BJ (cell line): ENCODE measurements around the gene INTS12. TPM values are rescaled to one million over a fixed set of nuclear protein-coding genes. Genes with fewer than 3 reads are reported as not detected.

Experiments
- CTCF ChIA-PET: fragments of 350-600 bp; formaldehyde crosslinking; extraction: SDS; loops from one replicate; lab custom pipeline; 2021; ENCODE audit warnings: antibody characterized with exemption, inconsistent platforms; lab: Yijun Ruan, JAX
- POLR2A ChIA-PET: fragments of 300-600 bp; sonication (Branson Sonifier 250); formaldehyde crosslinking; extraction: SDS; loops from one replicate; lab custom pipeline; 2021; ENCODE audit warnings: antibody characterized with exemption; lab: Charles Lee
- DNase-seq: peaks from one replicate; pipeline ENCODE4 v3.0.0-alpha.2; 2011; ENCODE audit warnings: low read depth
- H3K27me3 ChIP-seq: 2 replicates; pipeline ENCODE4 v1.6.0; 2011; ENCODE audit warnings: low read length; ENCODE audit not compliant: control insufficient read depth, insufficient read depth
- H3K36me3 ChIP-seq: 2 replicates; pipeline ENCODE4 v1.5.1; 2011; ENCODE audit warnings: low read length; ENCODE audit not compliant: control insufficient read depth, insufficient read depth
- H3K4me3 ChIP-seq: 2 replicates; pipeline ENCODE4 v1.5.1; 2011; ENCODE audit warnings: low read depth, mild to moderate bottlenecking, control low read depth, low read length
- CTCF ChIP-seq: IDR thresholded peaks from 2 replicates; pipeline ENCODE4 v1.5.1; 2011; ENCODE audit warnings: low read depth, mild to moderate bottlenecking, control low read depth, inconsistent platforms, low read length, moderate library complexity; ENCODE audit not compliant: insufficient read depth
- polyA minus RNA-seq: library from RNA; depleted of rRNA, polyadenylated mRNA; stranded (reverse); fragments of >200 nt; gene quantifications from 2 replicates; pipeline ENCODE4 v1.2.3, GENCODE V29; 2011; rRNA and poly(A)+ RNA removed
- polyA plus RNA-seq: library from polyadenylated mRNA; depleted of rRNA; stranded (reverse); fragments of >200 nt; gene quantifications from 2 replicates; pipeline ENCODE4 v1.2.3, GENCODE V29; 2011; rRNA removed

INTS12 gene
- polyA plus RNA-seq (20.0 and 32.6 TPM in 2 replicates), polyA minus RNA-seq (12.1 and 13.6 TPM in 2 replicates)

GRCh38 chr4:105708181-105709080, at the start of gene INTS12, which contains the start of gene GSTCD:
TSS of gene INTS12 (minus strand) at chr4:105708689. CDS start at chr4:105700005, 8,684 bp downstream.
TSS of gene GSTCD (plus strand) at chr4:105708784. CDS start at chr4:105717614, 8,830 bp downstream.
- CTCF ChIA-PET: no interaction called here
- POLR2A ChIA-PET: no interaction called here
- no peaks in the 10 kb centered on the region for H3K36me3 ChIP-seq

GRCh38 chr4:105755375-105755774, 46.9 kb upstream of the INTS12 start:
- POLR2A ChIA-PET: no interaction called here
- no peaks in the 10 kb centered on the region for H3K36me3 ChIP-seq
- no peak overlapping the region for H3K4me3 ChIP-seq
- no peaks in the 10 kb centered on the region for H3K27me3 ChIP-seq
- TF ChIP-seq CTCF: no peak
- CTCF ChIA-PET: no interaction called here
- no peak for DNase-seq

More at GRCh38 chr4:105708181-105709080, at the start of gene INTS12, which contains the start of gene GSTCD:
- H3K4me3 ChIP-seq: peak within 1 kb of the TSS; percentile 91
- TF ChIP-seq CTCF: no peak
- no peaks in the 10 kb centered on the region for H3K27me3 ChIP-seq
- peak; percentile 44 for DNase-seq

- POLR2A ChIA-PET: no interaction called here
- H3K4me3 ChIP-seq: no peak overlapping the region
- H3K27me3 ChIP-seq: no peaks in the 10 kb centered on the region
- H3K36me3 ChIP-seq: no peaks in the 10 kb centered on the region
- CTCF ChIA-PET: interaction anchor here (0.6 kb wide), 1 partner anchor 234 kb away, joined by 3 read pairs; no protein-coding TSS in a partner anchor
- no peak for TF ChIP-seq CTCF
- no peak for DNase-seq
Observed at GRCh38 chr4:105753361-105753760, 44.9 kb upstream of the INTS12 start.

GRCh38 chr4:105751718-105752299, 43.3 kb upstream of the INTS12 start:
- CTCF ChIA-PET: interaction anchor here (0.6 kb wide), 1 partner anchor 35 kb away, joined by 3 read pairs; no protein-coding TSS in a partner anchor
- no peaks in the 10 kb centered on the region for H3K27me3 ChIP-seq
- no peak for DNase-seq
- H3K4me3 ChIP-seq: no peak overlapping the region
- no peak for TF ChIP-seq CTCF
- POLR2A ChIA-PET: no interaction called here
- no peaks in the 10 kb centered on the region for H3K36me3 ChIP-seq

GRCh38 chr4:105748222-105748621, 39.7 kb upstream of the INTS12 start:
- CTCF ChIA-PET: interaction anchor here (0.6 kb wide), 1 partner anchor 83 kb away, joined by 3 read pairs; no protein-coding TSS in a partner anchor
- no peak overlapping the region for H3K4me3 ChIP-seq
- POLR2A ChIA-PET: no interaction called here
- no peaks in the 10 kb centered on the region for H3K36me3 ChIP-seq
- no peak for DNase-seq
- no peak for TF ChIP-seq CTCF
- no peaks in the 10 kb centered on the region for H3K27me3 ChIP-seq
